Transverse colon (tissue), 3 donors: ENCODE results near the gene UPK1B.

Experiments
- EP300 ChIP-seq: sonication (generic); formaldehyde crosslinking; IDR thresholded peaks from one replicate; pipeline ENCODE4 v1.6.1; 2017; ENCODE audit warnings: antibody characterized with exemption, low read depth
- POLR2A ChIP-seq: fragments of 450-650 bp; IDR thresholded peaks from one replicate; pipeline ENCODE4 v1.6.1; 2016; ENCODE audit warnings: antibody characterized with exemption, mild to moderate bottlenecking, moderate library complexity
- TF ChIP-seq, protein P1 (sequence below), 5 experiments: fragments of 200-600 bp in 3 of 5; fragments of 450-650 bp in 2 of 5; sonication (generic) in 3 of 5; IDR thresholded peaks; 1 replicate in 2 of 5; 2 replicates in 3 of 5; pipeline ENCODE4 v1.5.1; 2016 to 2017; ENCODE audit warnings: antibody characterized with exemption in 5 of 5, inconsistent platforms in 3 of 5, mild to moderate bottlenecking in 2 of 5, moderate library complexity in 1 of 5

DNA sequence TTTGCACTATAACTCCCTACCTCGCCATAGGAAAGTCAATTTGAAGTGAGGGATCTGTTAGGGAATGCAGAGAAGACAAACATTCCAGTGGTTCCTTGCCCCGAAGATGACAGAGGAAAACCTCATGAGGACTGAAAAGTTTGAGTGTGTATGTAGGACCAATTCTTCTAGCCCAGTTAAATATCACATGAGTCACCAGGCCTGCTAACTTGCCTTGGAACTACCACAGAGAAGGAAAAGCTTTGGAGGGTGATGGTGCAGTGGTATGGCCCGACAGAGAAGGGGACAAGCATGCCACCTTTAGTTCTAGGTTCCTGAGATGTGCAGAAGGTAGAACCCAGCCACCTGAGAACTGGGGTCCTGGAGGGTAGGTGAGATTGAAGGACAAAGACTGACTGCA lies 2.6 kb upstream of the UPK1B start:
- TF ChIP-seq POLR2A (no peak), EP300 (no peak)
- TF ChIP-seq, protein P1, sequence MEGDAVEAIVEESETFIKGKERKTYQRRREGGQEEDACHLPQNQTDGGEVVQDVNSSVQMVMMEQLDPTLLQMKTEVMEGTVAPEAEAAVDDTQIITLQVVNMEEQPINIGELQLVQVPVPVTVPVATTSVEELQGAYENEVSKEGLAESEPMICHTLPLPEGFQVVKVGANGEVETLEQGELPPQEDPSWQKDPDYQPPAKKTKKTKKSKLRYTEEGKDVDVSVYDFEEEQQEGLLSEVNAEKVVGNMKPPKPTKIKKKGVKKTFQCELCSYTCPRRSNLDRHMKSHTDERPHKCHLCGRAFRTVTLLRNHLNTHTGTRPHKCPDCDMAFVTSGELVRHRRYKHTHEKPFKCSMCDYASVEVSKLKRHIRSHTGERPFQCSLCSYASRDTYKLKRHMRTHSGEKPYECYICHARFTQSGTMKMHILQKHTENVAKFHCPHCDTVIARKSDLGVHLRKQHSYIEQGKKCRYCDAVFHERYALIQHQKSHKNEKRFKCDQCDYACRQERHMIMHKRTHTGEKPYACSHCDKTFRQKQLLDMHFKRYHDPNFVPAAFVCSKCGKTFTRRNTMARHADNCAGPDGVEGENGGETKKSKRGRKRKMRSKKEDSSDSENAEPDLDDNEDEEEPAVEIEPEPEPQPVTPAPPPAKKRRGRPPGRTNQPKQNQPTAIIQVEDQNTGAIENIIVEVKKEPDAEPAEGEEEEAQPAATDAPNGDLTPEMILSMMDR (IDR thresholded peaks at IDR 0.05) = no peak
